ENCODE measurements around the gene KCTD8.

The KCTD8 gene

GRCh38 chr4:44368413-44369167, 80.0 kb downstream of the KCTD8 start:
- DNase-seq (ENCODE audit: extremely low read depth, insufficient read length) = no peak
- no peaks in the 10 kb centered on the region for H3K27me3 ChIP-seq (replicated peaks; ENCODE audit: control insufficient read depth, insufficient read depth, low read length)
- TF ChIP-seq, protein P1, sequence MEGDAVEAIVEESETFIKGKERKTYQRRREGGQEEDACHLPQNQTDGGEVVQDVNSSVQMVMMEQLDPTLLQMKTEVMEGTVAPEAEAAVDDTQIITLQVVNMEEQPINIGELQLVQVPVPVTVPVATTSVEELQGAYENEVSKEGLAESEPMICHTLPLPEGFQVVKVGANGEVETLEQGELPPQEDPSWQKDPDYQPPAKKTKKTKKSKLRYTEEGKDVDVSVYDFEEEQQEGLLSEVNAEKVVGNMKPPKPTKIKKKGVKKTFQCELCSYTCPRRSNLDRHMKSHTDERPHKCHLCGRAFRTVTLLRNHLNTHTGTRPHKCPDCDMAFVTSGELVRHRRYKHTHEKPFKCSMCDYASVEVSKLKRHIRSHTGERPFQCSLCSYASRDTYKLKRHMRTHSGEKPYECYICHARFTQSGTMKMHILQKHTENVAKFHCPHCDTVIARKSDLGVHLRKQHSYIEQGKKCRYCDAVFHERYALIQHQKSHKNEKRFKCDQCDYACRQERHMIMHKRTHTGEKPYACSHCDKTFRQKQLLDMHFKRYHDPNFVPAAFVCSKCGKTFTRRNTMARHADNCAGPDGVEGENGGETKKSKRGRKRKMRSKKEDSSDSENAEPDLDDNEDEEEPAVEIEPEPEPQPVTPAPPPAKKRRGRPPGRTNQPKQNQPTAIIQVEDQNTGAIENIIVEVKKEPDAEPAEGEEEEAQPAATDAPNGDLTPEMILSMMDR (IDR thresholded peaks at IDR 0.05; ENCODE audit: insufficient read depth, low read length, poor library complexity, severe bottlenecking) = no peak
- H3K4me3 ChIP-seq (replicated peaks; ENCODE audit: low read depth, low read length) = no peak overlapping the region
- no peaks in the 10 kb centered on the region for H3K36me3 ChIP-seq (ENCODE audit: control insufficient read depth, insufficient read depth, low read length)

GRCh38 chr4:44354172-44354571, 94.4 kb downstream of the KCTD8 start:
- DNase-seq (ENCODE audit: extremely low read depth, insufficient read length) = no peak
- TF ChIP-seq, protein P1 (IDR thresholded peaks at IDR 0.05; ENCODE audit: insufficient read depth, low read length, poor library complexity, severe bottlenecking) = no peak
- no peak overlapping the region for H3K4me3 ChIP-seq (replicated peaks; ENCODE audit: low read depth, low read length)
- no peaks in the 10 kb centered on the region for H3K36me3 ChIP-seq (ENCODE audit: control insufficient read depth, insufficient read depth, low read length)
- H3K27me3 ChIP-seq (replicated peaks; ENCODE audit: control insufficient read depth, insufficient read depth, low read length) = no peaks in the 10 kb centered on the region

DNA sequence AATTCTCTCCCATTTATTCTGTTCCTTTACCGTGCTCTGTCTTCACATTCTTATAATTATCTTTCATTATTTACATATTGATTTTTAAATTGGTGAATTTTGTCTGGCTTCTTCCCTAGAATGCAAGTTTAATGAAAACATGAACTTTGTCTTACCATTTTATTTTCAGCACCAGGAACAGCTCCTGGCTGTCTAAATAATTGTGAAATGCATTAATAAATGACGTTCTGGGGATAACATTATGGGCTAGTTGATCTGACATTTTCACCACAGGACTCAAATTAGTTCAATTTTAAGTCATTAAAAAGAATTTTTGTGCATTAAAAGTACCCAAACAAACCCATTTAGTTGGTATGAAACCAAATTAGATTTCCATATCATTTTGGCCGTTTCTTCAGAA, 97.5 kb downstream of the KCTD8 start:
- Histone ChIP-seq H3K4me3 (replicated peaks; ENCODE audit: low read depth, low read length) (no peak overlapping the region), H3K36me3 (ENCODE audit: control insufficient read depth, insufficient read depth, low read length) (no peaks in the 10 kb centered on the region), H3K27me3 (replicated peaks; ENCODE audit: control insufficient read depth, insufficient read depth, low read length) (no peaks in the 10 kb centered on the region)
- DNase-seq (ENCODE audit: extremely low read depth, insufficient read length) = no peak
- TF ChIP-seq, protein P1 (IDR thresholded peaks at IDR 0.05; ENCODE audit: insufficient read depth, low read length, poor library complexity, severe bottlenecking) = no peak

DNA sequence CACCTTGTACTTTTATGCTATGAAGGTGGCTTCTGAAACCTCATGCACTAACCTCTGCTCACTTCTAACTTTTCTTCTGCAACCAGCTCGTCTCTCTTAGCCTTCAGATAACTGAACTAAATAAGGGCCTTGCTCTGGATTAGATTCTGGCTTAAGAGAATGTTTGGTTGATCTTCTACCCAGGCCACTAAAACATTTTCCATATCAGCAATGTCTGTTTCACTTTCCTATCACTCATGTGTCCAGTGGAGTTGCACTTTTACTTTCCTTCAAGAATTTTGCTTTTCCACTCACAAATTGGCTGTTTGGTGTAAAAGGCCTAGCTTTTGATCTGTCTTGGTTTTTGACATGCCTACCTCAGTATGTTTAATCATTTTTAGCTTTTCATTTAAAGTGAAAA, 105.8 kb downstream of the KCTD8 start:
- H3K36me3 ChIP-seq (ENCODE audit: control insufficient read depth, insufficient read depth, low read length) = no peaks in the 10 kb centered on the region
- DNase-seq (ENCODE audit: extremely low read depth, insufficient read length) = no peak
- TF ChIP-seq, protein P1 (IDR thresholded peaks at IDR 0.05; ENCODE audit: insufficient read depth, low read length, poor library complexity, severe bottlenecking) = no peak
- H3K27me3 ChIP-seq (replicated peaks; ENCODE audit: control insufficient read depth, insufficient read depth, low read length) = no peaks in the 10 kb centered on the region
- no peak overlapping the region for H3K4me3 ChIP-seq (replicated peaks; ENCODE audit: low read depth, low read length)

DNA sequence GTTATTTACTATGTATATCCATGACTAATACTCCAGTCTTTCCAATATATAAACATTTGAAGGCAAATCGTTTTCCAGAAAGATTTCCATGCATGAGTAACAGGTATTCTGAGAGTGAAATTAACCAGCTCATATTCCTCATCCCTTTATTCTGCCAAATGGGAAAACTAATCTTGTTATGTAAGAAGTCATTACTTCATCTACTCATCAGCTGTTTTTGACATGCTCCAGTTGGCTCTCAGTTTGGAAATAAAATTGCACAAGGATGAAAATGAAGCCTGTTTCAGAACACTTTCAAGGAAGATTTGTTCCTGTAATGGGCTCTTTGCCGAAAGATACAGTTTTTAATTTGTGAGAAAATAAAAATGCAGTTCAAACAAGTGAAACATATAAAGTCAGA, 121.9 kb downstream of the KCTD8 start:
- H3K27me3 ChIP-seq (replicated peaks; ENCODE audit: control insufficient read depth, insufficient read depth, low read length) = no peaks in the 10 kb centered on the region
- no peaks in the 10 kb centered on the region for H3K36me3 ChIP-seq (ENCODE audit: control insufficient read depth, insufficient read depth, low read length)
- TF ChIP-seq, protein P1 (IDR thresholded peaks at IDR 0.05; ENCODE audit: insufficient read depth, low read length, poor library complexity, severe bottlenecking) = no peak
- no peak for DNase-seq (ENCODE audit: extremely low read depth, insufficient read length)
- H3K4me3 ChIP-seq (replicated peaks; ENCODE audit: low read depth, low read length) = no peak overlapping the region

GRCh38 chr4:44320833-44321232, 127.8 kb downstream of the KCTD8 start:
- TF ChIP-seq, protein P1 (IDR thresholded peaks at IDR 0.05; ENCODE audit: insufficient read depth, low read length, poor library complexity, severe bottlenecking) = no peak
- Histone ChIP-seq H3K27me3 (replicated peaks; ENCODE audit: control insufficient read depth, insufficient read depth, low read length) (no peaks in the 10 kb centered on the region), H3K4me3 (replicated peaks; ENCODE audit: low read depth, low read length) (no peak overlapping the region), H3K36me3 (ENCODE audit: control insufficient read depth, insufficient read depth, low read length) (no peaks in the 10 kb centered on the region)
- DNase-seq (ENCODE audit: extremely low read depth, insufficient read length) = no peak

Data from GM06990 (cell line).